ENCODE data around the gene SLC4A4. TPM values are rescaled to one million over a fixed set of nuclear protein-coding genes. Genes with fewer than 3 reads are reported as not detected.

The SLC4A4 gene
- total and polyA plus RNA-seq, 7 donors, result 0.24 to 3.3 (median 2.0) TPM

DNA sequence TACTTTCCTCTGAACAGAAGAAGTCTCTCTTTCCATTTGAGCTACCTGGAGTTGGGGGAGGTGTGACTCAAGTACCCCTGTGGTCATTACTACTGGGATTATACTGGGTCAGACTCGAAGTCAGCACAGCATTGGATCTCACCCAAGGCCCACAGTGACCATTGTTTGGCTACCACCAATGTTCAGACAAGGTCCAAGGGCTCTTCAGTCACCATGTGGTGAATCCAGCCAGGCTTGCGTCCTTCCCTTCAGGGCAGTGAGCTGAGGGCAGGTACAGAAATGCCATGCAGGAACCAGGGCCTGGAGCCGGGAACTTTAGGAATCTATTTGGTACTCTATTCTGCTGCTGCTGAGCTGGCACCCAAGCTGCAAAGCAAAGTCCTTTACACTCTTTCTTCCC is 5.5 kb upstream of the SLC4A4 start:
- TF ChIP-seq, protein P1, sequence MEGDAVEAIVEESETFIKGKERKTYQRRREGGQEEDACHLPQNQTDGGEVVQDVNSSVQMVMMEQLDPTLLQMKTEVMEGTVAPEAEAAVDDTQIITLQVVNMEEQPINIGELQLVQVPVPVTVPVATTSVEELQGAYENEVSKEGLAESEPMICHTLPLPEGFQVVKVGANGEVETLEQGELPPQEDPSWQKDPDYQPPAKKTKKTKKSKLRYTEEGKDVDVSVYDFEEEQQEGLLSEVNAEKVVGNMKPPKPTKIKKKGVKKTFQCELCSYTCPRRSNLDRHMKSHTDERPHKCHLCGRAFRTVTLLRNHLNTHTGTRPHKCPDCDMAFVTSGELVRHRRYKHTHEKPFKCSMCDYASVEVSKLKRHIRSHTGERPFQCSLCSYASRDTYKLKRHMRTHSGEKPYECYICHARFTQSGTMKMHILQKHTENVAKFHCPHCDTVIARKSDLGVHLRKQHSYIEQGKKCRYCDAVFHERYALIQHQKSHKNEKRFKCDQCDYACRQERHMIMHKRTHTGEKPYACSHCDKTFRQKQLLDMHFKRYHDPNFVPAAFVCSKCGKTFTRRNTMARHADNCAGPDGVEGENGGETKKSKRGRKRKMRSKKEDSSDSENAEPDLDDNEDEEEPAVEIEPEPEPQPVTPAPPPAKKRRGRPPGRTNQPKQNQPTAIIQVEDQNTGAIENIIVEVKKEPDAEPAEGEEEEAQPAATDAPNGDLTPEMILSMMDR (IDR thresholded peaks at IDR 0.05), result no peak
- DNase-seq (no peak), ATAC-seq (no peak)
- intact Hi-C loops (cut with DNase I), result no loop called here
- Histone ChIP-seq H3K9me3 (no peaks in the 10 kb centered on the region), H3K27ac (no peak overlapping the region), H3K4me1 (no peaks in the 10 kb centered on the region), H3K27me3 (ENCODE audit: insufficient read depth in 3 of 3, low read length in 2 of 3) (no peaks in the 10 kb centered on the region), H3K4me3 (no peak overlapping the region), H3K36me3 (ENCODE audit: insufficient read depth in 1 of 2, low read depth in 1 of 2) (no peaks in the 10 kb centered on the region)
- WGBS, 3 donors, result 85 to 90% (median 86%) methylated on average over 3 of the region's 3 CpGs

DNA sequence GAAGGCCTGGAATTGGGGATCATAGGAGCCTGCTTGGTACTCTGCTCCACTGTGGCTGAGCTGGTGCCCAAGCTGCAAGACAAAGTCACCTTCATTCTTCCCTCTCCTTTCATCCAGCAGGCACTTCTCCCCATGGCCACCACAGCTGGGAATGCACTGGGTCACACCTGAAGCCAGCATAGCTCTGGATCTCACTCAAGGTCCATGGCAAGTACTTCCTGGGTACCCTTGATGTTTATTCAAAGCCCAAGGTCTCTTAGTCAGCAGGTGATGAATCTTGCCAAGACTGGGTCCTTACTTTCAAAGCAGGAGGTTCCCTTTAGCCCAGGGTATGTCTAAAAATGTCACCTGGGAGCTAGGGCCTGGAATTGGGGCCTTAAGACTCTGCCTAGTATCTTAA is 4.9 kb upstream of the SLC4A4 start:
- intact Hi-C loops (cut with DNase I), result no loop called here
- no peak for DNase-seq

DNA sequence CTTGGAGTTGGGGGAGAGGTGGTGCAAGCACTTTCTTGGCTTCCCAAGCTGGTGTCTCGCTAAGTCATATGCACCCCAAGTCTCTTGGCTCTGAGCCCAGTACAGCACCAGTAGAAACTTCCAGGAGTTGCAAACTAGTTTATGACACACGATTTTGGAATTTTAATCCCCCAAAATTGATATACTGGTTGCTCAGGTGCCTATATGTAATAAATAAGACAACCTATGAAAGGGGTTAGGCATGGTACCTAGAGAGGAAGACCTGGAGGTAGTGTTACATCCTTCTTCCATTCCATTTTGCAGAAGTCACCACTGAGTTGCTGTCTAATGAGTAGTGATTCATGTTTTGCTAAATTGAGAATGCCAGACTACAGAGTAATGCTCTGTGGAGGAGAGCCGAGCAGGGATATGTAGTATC is 4.3 kb upstream of the SLC4A4 start:
- DNase-seq (no peak), ATAC-seq (no peak)
- H3K27me3 ChIP-seq (ENCODE audit: insufficient read depth in 3 of 3, low read length in 2 of 3), result no peaks in the 10 kb centered on the region
- H3K9me3 ChIP-seq, result no peaks in the 10 kb centered on the region
- no peaks in the 10 kb centered on the region for H3K4me1 ChIP-seq
- TF ChIP-seq, protein P1 (IDR thresholded peaks at IDR 0.05), result no peak
- H3K27ac ChIP-seq, result no peak overlapping the region
- no peaks in the 10 kb centered on the region for H3K36me3 ChIP-seq (ENCODE audit: insufficient read depth in 1 of 2, low read depth in 1 of 2)
- no peak overlapping the region for H3K4me3 ChIP-seq
- intact Hi-C loops (cut with DNase I), result no loop called here
- 64 to 67% (median 64%) methylated on average over 3 of the region's 3 CpGs for WGBS, 3 donors

More for the DNA sequence above, 4.9 kb upstream of the SLC4A4 start:
- H3K4me3 ChIP-seq, result no peak overlapping the region
- H3K36me3 ChIP-seq (ENCODE audit: insufficient read depth in 1 of 2, low read depth in 1 of 2), result no peaks in the 10 kb centered on the region
- TF ChIP-seq, protein P1 (IDR thresholded peaks at IDR 0.05), result no peak
- no peaks in the 10 kb centered on the region for H3K27me3 ChIP-seq (ENCODE audit: insufficient read depth in 3 of 3, low read length in 2 of 3)
- no peaks in the 10 kb centered on the region for H3K9me3 ChIP-seq
- no peak overlapping the region for H3K27ac ChIP-seq
- no peak for ATAC-seq
- H3K4me1 ChIP-seq, result no peaks in the 10 kb centered on the region

DNA sequence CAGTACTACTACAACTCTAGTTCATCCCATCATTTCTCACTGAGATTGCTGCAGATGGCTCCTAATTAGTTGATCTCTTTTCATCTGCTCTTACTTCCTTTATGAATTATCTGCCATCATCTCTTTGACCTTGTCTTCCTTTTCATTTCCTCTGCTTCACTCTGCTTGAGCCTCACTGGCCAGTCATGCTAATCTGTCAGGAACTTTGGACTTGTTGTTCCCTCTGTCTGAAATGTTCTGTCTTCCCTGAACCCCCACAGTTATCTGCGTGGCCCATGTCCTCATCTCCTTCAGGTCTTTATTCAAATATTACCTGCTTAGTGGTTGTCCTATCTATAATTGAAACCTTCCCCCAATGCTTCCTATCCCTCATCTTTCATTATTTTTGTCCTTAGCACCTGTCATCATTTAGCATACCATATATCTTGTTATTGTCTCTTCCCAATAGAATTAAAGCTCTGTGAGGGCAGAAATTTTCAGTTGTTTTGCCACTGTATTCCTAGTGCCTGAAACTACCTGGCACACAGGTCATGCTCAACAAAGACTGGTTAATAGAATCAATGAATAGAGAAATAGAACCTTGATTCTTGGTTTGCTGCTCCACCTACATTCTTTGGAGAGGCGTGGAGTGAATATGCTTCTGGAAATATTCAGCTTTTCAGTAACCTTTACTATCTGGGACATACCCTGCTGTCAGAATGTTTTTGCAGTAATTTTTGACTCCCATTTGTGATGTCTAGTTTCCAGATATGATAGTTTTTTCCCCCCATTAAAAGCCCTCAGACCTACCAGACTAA is 5.0 kb downstream of the SLC4A4 start:
- H3K4me1 ChIP-seq, result no peaks in the 10 kb centered on the region
- no peaks in the 10 kb centered on the region for H3K36me3 ChIP-seq (ENCODE audit: insufficient read depth in 1 of 2, low read depth in 1 of 2)
- no peak overlapping the region for H3K4me3 ChIP-seq
- H3K9me3 ChIP-seq, result no peaks in the 10 kb centered on the region
- TF ChIP-seq, protein P1 (IDR thresholded peaks at IDR 0.05), result no peak
- ATAC-seq (no peak), DNase-seq (no peak)
- WGBS, 3 donors, result 83 to 89% (median 85%) methylated on average over 2 of the region's 2 CpGs
- intact Hi-C loops (cut with DNase I), result no loop called here
- H3K27ac ChIP-seq, result no peak overlapping the region
- H3K27me3 ChIP-seq (ENCODE audit: insufficient read depth in 3 of 3, low read length in 2 of 3), result no peaks in the 10 kb centered on the region

DNA sequence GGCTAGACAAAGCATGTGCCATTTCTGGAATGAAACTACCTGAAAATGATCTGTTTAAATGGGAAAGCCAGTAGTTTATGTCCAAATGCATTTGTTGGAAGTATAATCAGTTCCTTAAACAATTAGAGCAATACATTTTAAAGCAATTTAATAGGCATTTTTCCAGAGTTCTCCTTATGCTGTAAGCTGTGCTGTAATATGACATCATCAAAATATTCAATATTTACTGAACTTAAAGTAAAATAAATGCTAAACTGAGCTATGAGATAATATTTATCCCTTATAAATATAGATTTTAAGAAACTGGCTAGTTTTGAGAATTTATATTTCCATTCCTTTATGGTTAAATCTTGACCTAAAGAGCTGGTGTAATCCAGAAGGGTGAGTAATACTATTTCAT is 7.9 kb downstream of the SLC4A4 start:
- H3K4me1 ChIP-seq, result no peaks in the 10 kb centered on the region
- H3K27me3 ChIP-seq (ENCODE audit: insufficient read depth in 3 of 3, low read length in 2 of 3), result no peaks in the 10 kb centered on the region
- no peaks in the 10 kb centered on the region for H3K9me3 ChIP-seq
- H3K4me3 ChIP-seq, result no peak overlapping the region
- DNase-seq (no peak), ATAC-seq (no peak)
- intact Hi-C loops (cut with DNase I), result no loop called here
- TF ChIP-seq, protein P1 (IDR thresholded peaks at IDR 0.05), result no peak
- H3K27ac ChIP-seq, result no peak overlapping the region
- no peaks in the 10 kb centered on the region for H3K36me3 ChIP-seq (ENCODE audit: insufficient read depth in 1 of 2, low read depth in 1 of 2)

Measured in psoas muscle (tissue), 8 donors.